B cell (primary cell): ENCODE results near the gene RPL10A. TPM values are rescaled to one million over a fixed set of nuclear protein-coding genes. Genes with fewer than 3 reads are reported as not detected.

ENCODE experiments used
- ATAC-seq: fragments of 200-7000 bp; cut with Tn5 transposase; one replicate; pipeline ENCODE4 v1.10.0; 2021; ENCODE audit warnings: low read depth, mild to moderate bottlenecking, moderate number of reproducible peaks, moderate library complexity
- CTCF ChIA-PET: fragments of 350-600 bp; sonication (Branson Sonifier 250); formaldehyde crosslinking; loops from one replicate; lab custom pipeline; 2021; ENCODE audit warnings: antibody characterized with exemption, inconsistent platforms; lab: Charles Lee
- POLR2A ChIA-PET: fragments of 350-600 bp; sonication (Branson Sonifier 250); formaldehyde crosslinking; loops from one replicate; lab custom pipeline; 2021; ENCODE audit warnings: antibody characterized with exemption; lab: Charles Lee
- DNase-seq: peaks from one replicate; pipeline ENCODE4 v3.0.0; 2013
- H2AFZ ChIP-seq: 2 replicates; pipeline ENCODE4 v1.6.1; 2012; ENCODE audit warnings: mild to moderate bottlenecking, low read depth, low read length; ENCODE audit not compliant: insufficient read depth, poor library complexity, severe bottlenecking
- H3K27ac ChIP-seq, 2 donors: 1 replicate in 1 of 2; 2 replicates in 1 of 2; pipeline ENCODE4 v1.5.1; 2012 to 2013; ENCODE audit warnings: low read length in 2 of 2, mild to moderate bottlenecking in 2 of 2, moderate library complexity in 1 of 2
- H3K27me3 ChIP-seq, 4 experiments: fragments of 200-600 bp in 1 of 4; sonication (generic) in 1 of 4; replicated peaks in 1 of 4; 1 replicate in 2 of 4; 2 replicates in 2 of 4; pipeline versions ENCODE4 v1.6.1 to v1.7.0; 2013 to 2016; ENCODE audit warnings: low read length in 3 of 4, mild to moderate bottlenecking in 2 of 4, mixed read lengths in 1 of 4, moderate library complexity in 1 of 4; ENCODE audit not compliant: insufficient read depth in 4 of 4, control insufficient read depth in 3 of 4; ENCODE audit errors: control extremely low read depth in 1 of 4
- H3K36me3 ChIP-seq, 2 experiments: replicated peaks in 1 of 2; 1 replicate in 1 of 2; 2 replicates in 1 of 2; pipeline versions ENCODE4 v1.6.1 to v1.7.1; 2013; ENCODE audit warnings: low read length in 1 of 2; ENCODE audit not compliant: insufficient read depth in 2 of 2, control insufficient read depth in 1 of 2; ENCODE audit errors: control extremely low read depth in 1 of 2, extremely low read depth in 1 of 2
- H3K4me1 ChIP-seq, 2 donors: fragments of 200-600 bp in 1 of 2; sonication (generic) in 1 of 2; 1 replicate in 1 of 2; 2 replicates in 1 of 2; pipeline versions ENCODE4 v1.5.1 to v1.6.1; 2013 to 2017; ENCODE audit warnings: low read length in 2 of 2; ENCODE audit not compliant: control insufficient read depth in 2 of 2, insufficient read depth in 2 of 2
- H3K4me2 ChIP-seq: replicated peaks from 2 replicates; pipeline ENCODE3; 2012; ENCODE audit warnings: mild to moderate bottlenecking, low read depth, low read length; ENCODE audit not compliant: poor library complexity, severe bottlenecking
- H3K4me3 ChIP-seq, 5 experiments: fragments of 200-600 bp in 1 of 5; sonication (generic) in 1 of 5; 1 replicate in 3 of 5; 2 replicates in 2 of 5; pipeline versions ENCODE4 v1.5.1 to v1.7.0; 2011 to 2016; ENCODE audit warnings: low read length in 4 of 5, mild to moderate bottlenecking in 4 of 5, low read depth in 2 of 5, control low read depth in 1 of 5, moderate library complexity in 1 of 5; ENCODE audit not compliant: insufficient read depth in 1 of 5; ENCODE audit errors: control extremely low read depth in 1 of 5, extremely low read depth in 1 of 5
- H3K79me2 ChIP-seq: fragments of 200-600 bp; sonication (generic); one replicate; pipeline ENCODE4 v1.6.0; 2016; ENCODE audit warnings: low read length; ENCODE audit not compliant: control insufficient read depth, insufficient read depth
- H3K9ac ChIP-seq: fragments of 200-600 bp; sonication (generic); 2 replicates; pipeline ENCODE4 v1.6.1; 2017; ENCODE audit warnings: mild to moderate bottlenecking, low read length, moderate library complexity
- H3K9me3 ChIP-seq, 3 donors: one replicate each; pipeline versions ENCODE4 v1.6.1 to v1.7.1; 2013; ENCODE audit warnings: low read length in 2 of 3; ENCODE audit not compliant: control insufficient read depth in 2 of 3, insufficient read depth in 1 of 3; ENCODE audit errors: control extremely low read depth in 1 of 3
- H4K20me1 ChIP-seq: 2 replicates; pipeline ENCODE4 v1.6.0; 2012; ENCODE audit warnings: mild to moderate bottlenecking, low read length; ENCODE audit not compliant: insufficient read depth, control insufficient read depth, poor library complexity, severe bottlenecking
- H3K27ac Mint-ChIP-seq: one replicate; pipeline ENCODE4 v1.8.0; 2021; ENCODE audit warnings: mixed read lengths
- H3K27me3 Mint-ChIP-seq: one replicate; pipeline ENCODE4 v1.8.0; 2021; ENCODE audit warnings: mixed read lengths
- H3K4me1 Mint-ChIP-seq: one replicate; pipeline ENCODE4 v1.8.0; 2021; ENCODE audit warnings: mixed read lengths
- H3K4me3 Mint-ChIP-seq: one replicate; pipeline ENCODE4 v1.8.0; 2021; ENCODE audit warnings: mixed read lengths
- H3K9me3 Mint-ChIP-seq: one replicate; pipeline ENCODE4 v1.8.0; 2022; ENCODE audit warnings: mixed read lengths; ENCODE audit not compliant: insufficient read depth
- CTCF ChIP-seq: fragments of 200-600 bp; IDR thresholded peaks from one replicate; pipeline ENCODE4 v1.8.0; 2022; ENCODE audit warnings: antibody characterized with exemption, mild to moderate bottlenecking
- EZH2 ChIP-seq: IDR thresholded peaks from 2 replicates; pipeline ENCODE4 v1.6.1; 2012; ENCODE audit warnings: borderline replicate concordance, low read depth, mild to moderate bottlenecking, moderate library complexity, low read length; ENCODE audit not compliant: insufficient read depth, poor library complexity, severe bottlenecking
- WGBS: methylation state at CpG from one replicate; pipeline ENCODE4 v1.1.5; 2013; ENCODE audit warnings: missing lambda C conversion rate; ENCODE audit not compliant: insufficient coverage; 5-methylcytosine and 5-hydroxymethylcytosine counted together
- intact Hi-C: fragments of 100-400 bp; cut with micrococcal nuclease; formaldehyde crosslinking; loops from one replicate; pipeline ENCODE4 v1.10.0; 2022
- polyA plus RNA-seq: library from polyadenylated mRNA; depleted of rRNA; stranded (reverse); fragments of >200 nt; gene quantifications from 2 replicates; pipeline ENCODE4 v1.2.3, GENCODE V29; 2012
- total RNA-seq, 2 donors: library from RNA; stranded (reverse); fragments of 120-200 nt in 1 of 2; gene quantifications; 1 replicate in 1 of 2; 2 replicates in 1 of 2; pipeline versions ENCODE4 v1.2.3 to v1.2.4, GENCODE V29; 2013 to 2022

RPL10A gene
- total and polyA plus RNA-seq, 2 donors (not counting 1 experiment from before 2014, with no cell fraction given): 1,687 to 3,150 TPM

GRCh38 chr6:35474131-35474941 is 6.1 kb downstream of the RPL10A start:
- no peaks in the 10 kb centered on the region for H3K9me3 Mint-ChIP-seq
- no peak overlapping the region for H3K27ac Mint-ChIP-seq
- H4K20me1 ChIP-seq: peaks cover 16% of the 10 kb centered on the region
- TF ChIP-seq CTCF (no peak), EZH2 (no peak)
- no peak for DNase-seq
- H3K4me1 ChIP-seq: peaks cover 12 to 19% of the 10 kb centered on the region in 2 donors
- H3K27me3 ChIP-seq: no peaks in the 10 kb centered on the region
- H3K36me3 ChIP-seq: peaks cover 0 to 45% of the 10 kb centered on the region in 2 experiments
- ChIA-PET CTCF (interaction anchor here (0.7 to 4.1 kb wide), 3 partner anchors 22 to 179 kb away, joined by 3 to 16 read pairs (median 5); partner anchors contain the start of gene FANCE), POLR2A (no interaction called here)
- H3K4me3 ChIP-seq: no peak overlapping the region
- ATAC-seq: no peak
- H3K9ac ChIP-seq: no peak overlapping the region
- no peaks in the 10 kb centered on the region for H3K27me3 Mint-ChIP-seq
- intact Hi-C loops: no loop called here
- no peaks in the 10 kb centered on the region for H3K9me3 ChIP-seq
- H2AFZ ChIP-seq: no peak overlapping the region
- H3K79me2 ChIP-seq: no peaks in the 10 kb centered on the region
- WGBS: 95% methylated on average over 7 of the region's 14 CpGs
- H3K4me1 Mint-ChIP-seq: peaks cover 28% of the 10 kb centered on the region
- H3K27ac ChIP-seq: no peak overlapping the region
- no peak overlapping the region for H3K4me2 ChIP-seq
- H3K4me3 Mint-ChIP-seq: no peak overlapping the region

DNA sequence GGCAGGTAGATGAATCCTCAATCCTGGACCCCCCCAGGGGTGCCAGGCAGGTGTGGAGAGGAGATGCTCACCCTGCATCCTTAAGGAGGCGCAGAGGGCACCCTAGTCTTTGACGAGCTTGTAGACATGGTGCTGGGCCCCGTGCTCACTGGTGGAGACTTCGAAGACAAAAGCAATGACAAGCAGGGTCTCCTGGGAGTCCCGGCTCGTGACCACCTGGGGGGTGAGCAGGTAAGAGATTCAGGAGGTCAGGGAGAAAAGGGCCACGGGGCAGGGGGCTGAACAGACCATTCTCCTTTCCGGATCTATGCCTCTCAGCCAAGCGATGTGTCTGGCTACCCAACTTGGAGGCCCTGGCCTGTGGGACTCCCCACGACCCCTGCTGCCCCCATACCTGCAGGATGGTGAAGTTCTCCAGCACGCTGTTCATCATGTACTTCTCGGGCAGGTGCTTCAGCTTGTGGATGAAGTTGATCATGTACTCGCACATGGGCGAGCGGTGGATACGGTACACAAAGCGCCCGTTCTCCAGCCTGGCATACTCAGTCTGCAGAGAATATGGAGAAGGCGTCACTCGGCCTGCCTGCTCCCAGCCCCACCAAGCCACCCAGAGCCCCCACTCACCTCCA is 6.9 kb downstream of the RPL10A start:
- Histone ChIP-seq H3K9ac (no peak overlapping the region), H3K79me2 (no peaks in the 10 kb centered on the region), H3K4me3 (no peak overlapping the region), H2AFZ (no peak overlapping the region), H3K27me3 (no peaks in the 10 kb centered on the region), H3K4me1 (peaks cover 5 to 12% of the 10 kb centered on the region in 2 donors), H4K20me1 (peaks cover 9% of the 10 kb centered on the region), H3K36me3 (peaks cover 0 to 38% of the 10 kb centered on the region in 2 experiments), H3K4me2 (no peak overlapping the region), H3K9me3 (no peaks in the 10 kb centered on the region), H3K27ac (no peak overlapping the region)
- DNase-seq: no peak
- ATAC-seq: no peak
- intact Hi-C loops: no loop called here
- TF ChIP-seq CTCF (no peak), EZH2 (no peak)
- H3K27me3 Mint-ChIP-seq: no peaks in the 10 kb centered on the region
- H3K27ac Mint-ChIP-seq: no peak overlapping the region
- H3K4me1 Mint-ChIP-seq: peaks cover 21% of the 10 kb centered on the region
- H3K9me3 Mint-ChIP-seq: no peaks in the 10 kb centered on the region
- 92% methylated on average over 20 of the region's 20 CpGs for WGBS
- no peak overlapping the region for H3K4me3 Mint-ChIP-seq
- POLR2A ChIA-PET: no interaction called here
- CTCF ChIA-PET: no interaction called here
